ENCODE measurements around the gene SRBD1.

Gene SRBD1

GRCh38 chr2:45380131-45380836 is 230.8 kb downstream of the SRBD1 start:
- Histone ChIP-seq H3K27me3 (replicated peaks; ENCODE audit: control insufficient read depth, insufficient read depth, low read length) (no peaks in the 10 kb centered on the region; the same call in 1 of the 2 replicates), H3K36me3 (ENCODE audit: control insufficient read depth, insufficient read depth, low read length) (no peaks in the 10 kb centered on the region), H3K4me3 (replicated peaks; ENCODE audit: low read depth, low read length) (no peak overlapping the region)
- no peak for TF ChIP-seq CTCF (IDR thresholded peaks at IDR 0.05; ENCODE audit: insufficient read depth, low read length, poor library complexity, severe bottlenecking)
- DNase-seq (ENCODE audit: extremely low read depth, insufficient read length) = no peak

DNA sequence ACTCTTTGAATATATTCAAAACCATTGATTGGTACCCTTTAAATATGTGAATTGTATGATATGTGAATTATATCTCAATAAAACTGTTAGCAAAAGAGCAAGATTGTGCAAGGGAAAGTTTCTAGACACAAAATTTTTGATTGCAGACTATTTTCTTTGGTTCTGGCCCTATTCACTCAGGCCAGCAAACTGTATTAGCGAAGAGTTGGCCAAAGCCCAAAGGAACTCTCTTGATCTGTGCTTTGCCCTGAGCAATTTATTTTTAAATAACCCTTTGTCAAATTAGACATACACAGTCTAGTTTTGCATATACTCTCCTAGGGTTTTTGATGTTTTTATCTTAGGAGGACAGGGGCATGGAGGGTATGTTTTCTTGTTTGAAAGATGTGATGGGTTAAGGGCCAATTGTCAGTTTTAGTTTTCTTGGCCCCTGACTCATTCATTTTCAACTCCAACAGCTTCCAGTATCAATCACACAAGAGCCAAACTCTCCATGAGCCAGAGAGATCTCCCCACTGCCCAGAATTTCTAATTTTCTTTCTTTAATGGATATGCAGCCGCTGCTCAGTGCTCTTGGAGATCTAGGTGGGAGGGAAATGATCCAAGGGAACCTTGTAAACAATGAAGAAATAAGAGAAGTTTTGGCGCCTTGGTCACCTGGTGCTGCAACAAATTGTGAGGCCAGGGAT is 231.5 kb downstream of the SRBD1 start:
- DNase-seq (ENCODE audit: extremely low read depth, insufficient read length) = no peak
- no peaks in the 10 kb centered on the region for H3K36me3 ChIP-seq (ENCODE audit: control insufficient read depth, insufficient read depth, low read length)
- TF ChIP-seq CTCF (IDR thresholded peaks at IDR 0.05; ENCODE audit: insufficient read depth, low read length, poor library complexity, severe bottlenecking) = no peak
- no peak overlapping the region for H3K4me3 ChIP-seq (replicated peaks; ENCODE audit: low read depth, low read length)
- H3K27me3 ChIP-seq (replicated peaks; ENCODE audit: control insufficient read depth, insufficient read depth, low read length) = no peaks in the 10 kb centered on the region; the same call in 1 of the 2 replicates

DNA sequence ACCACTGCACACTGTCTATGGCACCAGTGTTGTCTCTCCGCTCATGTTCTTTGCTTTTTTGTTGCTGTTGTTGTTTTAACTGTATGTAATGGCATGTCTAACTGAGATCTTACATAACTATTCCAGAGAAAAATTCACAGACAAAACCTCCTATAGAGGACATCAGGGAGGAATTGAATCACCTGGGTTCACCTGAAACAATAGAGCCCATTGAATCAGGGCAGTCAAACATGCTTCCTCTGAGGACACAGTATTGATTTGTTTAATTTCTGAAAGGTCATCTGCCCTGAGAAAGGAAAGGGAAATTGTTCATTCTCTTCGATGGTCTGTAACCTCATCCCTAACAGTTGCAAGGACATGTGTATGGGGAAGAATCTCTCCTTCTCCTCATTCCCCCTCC is 237.5 kb downstream of the SRBD1 start:
- Histone ChIP-seq H3K27me3 (replicated peaks; ENCODE audit: control insufficient read depth, insufficient read depth, low read length) (no peaks in the 10 kb centered on the region), H3K4me3 (replicated peaks; ENCODE audit: low read depth, low read length) (no peak overlapping the region), H3K36me3 (ENCODE audit: control insufficient read depth, insufficient read depth, low read length) (no peaks in the 10 kb centered on the region)
- DNase-seq (ENCODE audit: extremely low read depth, insufficient read length) = no peak
- no peak for TF ChIP-seq CTCF (IDR thresholded peaks at IDR 0.05; ENCODE audit: insufficient read depth, low read length, poor library complexity, severe bottlenecking)

DNA sequence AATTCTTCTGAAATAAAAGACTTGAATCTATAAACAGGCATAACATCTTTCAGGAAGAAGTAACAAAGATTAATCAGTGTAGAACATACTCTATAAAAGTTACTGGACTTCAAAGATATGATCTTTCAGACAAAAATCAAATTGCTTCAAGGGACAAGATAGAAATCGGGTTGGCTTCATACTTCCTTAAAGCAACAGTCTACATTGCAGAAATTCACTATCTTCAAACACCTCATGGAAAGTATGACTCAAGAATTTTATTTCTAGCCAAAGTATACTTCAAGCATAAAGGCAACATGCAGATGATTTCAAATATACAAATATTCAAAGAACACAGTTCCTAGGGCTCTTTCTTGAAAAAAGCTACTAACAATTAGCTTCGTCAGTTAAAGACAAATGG is 240.7 kb downstream of the SRBD1 start:
- no peak for DNase-seq (ENCODE audit: extremely low read depth, insufficient read length)
- H3K27me3 ChIP-seq (replicated peaks; ENCODE audit: control insufficient read depth, insufficient read depth, low read length) = no peaks in the 10 kb centered on the region
- no peaks in the 10 kb centered on the region for H3K36me3 ChIP-seq (ENCODE audit: control insufficient read depth, insufficient read depth, low read length)
- no peak for TF ChIP-seq CTCF (IDR thresholded peaks at IDR 0.05; ENCODE audit: insufficient read depth, low read length, poor library complexity, severe bottlenecking)
- H3K4me3 ChIP-seq (replicated peaks; ENCODE audit: low read depth, low read length) = no peak overlapping the region

DNA sequence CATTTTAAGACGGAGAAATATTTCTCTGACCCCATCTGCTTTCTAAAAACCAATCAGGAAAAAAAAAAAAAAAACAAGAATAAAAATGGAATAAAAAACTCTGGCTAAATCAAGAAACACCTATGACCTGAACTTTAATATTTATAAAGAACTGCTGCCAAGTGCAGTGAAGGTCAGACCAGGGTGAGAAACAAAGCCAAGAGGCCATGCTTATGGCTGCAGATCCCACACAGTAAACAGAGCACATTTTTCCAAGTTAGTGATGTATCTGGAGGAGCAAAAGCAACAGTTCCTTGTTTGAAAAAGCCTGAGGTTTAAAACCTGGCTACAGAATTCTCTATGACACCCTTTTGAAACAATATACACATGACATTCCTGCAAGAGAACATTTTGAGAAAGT is 242.3 kb downstream of the SRBD1 start:
- Histone ChIP-seq H3K36me3 (ENCODE audit: control insufficient read depth, insufficient read depth, low read length) (no peaks in the 10 kb centered on the region), H3K27me3 (replicated peaks; ENCODE audit: control insufficient read depth, insufficient read depth, low read length) (no peaks in the 10 kb centered on the region), H3K4me3 (replicated peaks; ENCODE audit: low read depth, low read length) (no peak overlapping the region)
- TF ChIP-seq CTCF (IDR thresholded peaks at IDR 0.05; ENCODE audit: insufficient read depth, low read length, poor library complexity, severe bottlenecking) = no peak
- DNase-seq (ENCODE audit: extremely low read depth, insufficient read length) = no peak
